PC-9 (cell line): ENCODE data around the gene ZMIZ1. TPM values are rescaled to one million over a fixed set of nuclear protein-coding genes. Genes with fewer than 3 reads are reported as not detected.

ENCODE experiments used
- BruUV-seq: library from RNA; stranded (reverse); fragments of 400-500 nt; replicated peaks from 2 replicates; lab custom pipeline; 2021; lab: Mats Ljungman, UMichigan
- CTCF ChIA-PET: fragments of 300-600 bp; sonication (Branson Sonifier 250); formaldehyde crosslinking; loops from one replicate; lab custom pipeline; 2022; ENCODE audit warnings: antibody characterized with exemption; lab: Charles Lee
- POLR2A ChIA-PET: fragments of 300-600 bp; sonication (Branson Sonifier 250); formaldehyde crosslinking; loops from one replicate; lab custom pipeline; 2022; ENCODE audit warnings: antibody characterized with exemption; ENCODE audit not compliant: unreplicated experiment; lab: Charles Lee
- DNase-seq, 2 experiments: peaks; one replicate each; pipeline versions ENCODE4 v3.0.0 to v3.0.0-alpha.2; 2015 to 2022; ENCODE audit warnings: mixed read lengths in 1 of 2
- H2AFZ ChIP-seq: fragments of 200-600 bp; sonication (generic); 2 replicates; pipeline ENCODE4 v1.8.1; 2017; ENCODE audit warnings: antibody characterized with exemption
- H3F3A ChIP-seq: fragments of 200-600 bp; sonication (generic); 2 replicates; pipeline ENCODE4 v1.8.1; 2017; ENCODE audit warnings: antibody characterized with exemption, mild to moderate bottlenecking, low read depth; ENCODE audit not compliant: insufficient read depth
- H3K27ac ChIP-seq: fragments of 200-600 bp; sonication (generic); 2 replicates; pipeline ENCODE4 v1.6.1; 2016; ENCODE audit warnings: mixed run types
- H3K27me3 ChIP-seq: fragments of 200-600 bp; sonication (generic); 2 replicates; pipeline ENCODE4 v1.6.1; 2016; ENCODE audit warnings: low read depth, mixed run types; ENCODE audit not compliant: insufficient read depth
- H3K36me3 ChIP-seq: fragments of 200-600 bp; sonication (generic); 2 replicates; pipeline ENCODE4 v1.6.1; 2016; ENCODE audit warnings: low read depth, mixed run types
- H3K4me1 ChIP-seq: fragments of 200-600 bp; sonication (generic); replicated peaks from 2 replicates; pipeline ENCODE4 v1.6.1; 2016; ENCODE audit warnings: mixed run types; ENCODE audit not compliant: insufficient read depth
- H3K4me2 ChIP-seq: fragments of 200-600 bp; sonication (generic); 2 replicates; pipeline ENCODE4 v1.6.1; 2017; ENCODE audit warnings: mixed run types
- H3K4me3 ChIP-seq: fragments of 200-600 bp; sonication (generic); 2 replicates; pipeline ENCODE4 v1.6.1; 2016; ENCODE audit warnings: mixed run types
- H3K79me2 ChIP-seq: fragments of 200-600 bp; sonication (generic); 2 replicates; pipeline ENCODE4 v1.6.1; 2017; ENCODE audit warnings: low read depth, mixed run types
- H3K9me2 ChIP-seq: fragments of 200-600 bp; sonication (generic); 2 replicates; pipeline ENCODE4 v1.8.1; 2017; ENCODE audit warnings: mild to moderate bottlenecking; ENCODE audit not compliant: insufficient read depth
- H3K9me3 ChIP-seq: fragments of 200-600 bp; sonication (generic); 2 replicates; pipeline ENCODE4 v1.8.1; 2016; ENCODE audit warnings: low read depth; ENCODE audit not compliant: insufficient read depth
- H4K20me1 ChIP-seq: fragments of 200-600 bp; sonication (generic); 2 replicates; pipeline ENCODE4 v1.8.1; 2017; ENCODE audit not compliant: insufficient read depth
- CTCF ChIP-seq: fragments of 200-600 bp; sonication (generic); conservative IDR thresholded peaks from 2 replicates; pipeline ENCODE4 v1.6.1; 2017; ENCODE audit warnings: mixed run types, antibody characterized with exemption, mild to moderate bottlenecking, moderate library complexity
- EZH2 ChIP-seq: fragments of 200-600 bp; sonication (generic); IDR thresholded peaks from 2 replicates; pipeline ENCODE4 v1.8.0; 2017; ENCODE audit warnings: antibody characterized with exemption, low read depth
- intact Hi-C: fragments of 100-400 bp; cut with micrococcal nuclease; formaldehyde crosslinking; loops from one replicate; pipeline ENCODE4 v1.10.0; 2022; ENCODE audit not compliant: unreplicated experiment
- total RNA-seq: library from RNA; stranded (reverse); gene quantifications from 2 replicates; pipeline ENCODE4 v1.2.3, GENCODE V29; 2021

The ZMIZ1 gene
- total RNA-seq, 1 experiment from 2014 or later = 47.6 TPM

GRCh38 chr10:79272353-79272752 lies 203.6 kb downstream of the ZMIZ1 start:
- Histone ChIP-seq H3K27me3 (no peaks in the 10 kb centered on the region), H3K9me2 (no peaks in the 10 kb centered on the region), H2AFZ (no peak overlapping the region), H3K27ac (no peak overlapping the region), H3K36me3 (no peaks in the 10 kb centered on the region), H3K4me2 (no peak overlapping the region), H3K79me2 (no peaks in the 10 kb centered on the region), H4K20me1 (no peaks in the 10 kb centered on the region), H3K4me3 (no peak overlapping the region), H3K9me3 (no peaks in the 10 kb centered on the region), H3K4me1 (no peaks in the 10 kb centered on the region), H3F3A (no peaks in the 10 kb centered on the region; the same call in 1 of the 2 replicates)
- ChIA-PET CTCF (no interaction called here), POLR2A (no interaction called here)
- no TSS peak for BruUV-seq
- intact Hi-C loops = no loop called here
- no peak for DNase-seq
- TF ChIP-seq CTCF (no peak), EZH2 (no peak)

DNA sequence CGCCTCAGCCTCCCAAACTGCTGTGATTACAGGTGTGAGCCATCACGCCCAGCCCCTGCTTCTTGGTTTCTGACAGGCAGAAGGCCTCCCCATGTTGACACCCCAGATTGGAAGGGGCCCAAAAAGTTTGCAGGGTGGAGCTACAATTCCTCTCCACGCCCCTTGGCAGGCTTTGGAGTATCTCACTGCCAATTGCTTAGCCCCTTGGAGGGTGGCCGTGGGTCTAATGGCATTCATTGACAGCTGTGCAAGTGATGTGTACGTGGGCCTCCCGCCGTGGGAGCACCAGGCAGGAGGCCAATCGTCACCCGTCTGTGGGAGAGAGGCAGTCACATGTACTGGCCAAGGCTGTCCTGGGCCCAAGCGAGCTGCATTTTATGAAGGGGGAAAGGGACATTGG lies 204.8 kb downstream of the ZMIZ1 start:
- no peak overlapping the region for H2AFZ ChIP-seq
- H3K27ac ChIP-seq = no peak overlapping the region
- ChIA-PET POLR2A (no interaction called here), CTCF (no interaction called here)
- no peak for DNase-seq
- no peaks in the 10 kb centered on the region for H3K36me3 ChIP-seq
- H3K79me2 ChIP-seq = no peaks in the 10 kb centered on the region
- H3K9me3 ChIP-seq = no peaks in the 10 kb centered on the region
- no peak overlapping the region for H3K4me3 ChIP-seq
- H3K4me1 ChIP-seq = no peaks in the 10 kb centered on the region
- no peaks in the 10 kb centered on the region for H3K27me3 ChIP-seq
- intact Hi-C loops = no loop called here
- no peak for TF ChIP-seq CTCF
- no peak for TF ChIP-seq EZH2
- BruUV-seq = no TSS peak
- no peaks in the 10 kb centered on the region for H3K9me2 ChIP-seq
- H3K4me2 ChIP-seq = no peak overlapping the region
- H4K20me1 ChIP-seq = no peaks in the 10 kb centered on the region
- no peaks in the 10 kb centered on the region for H3F3A ChIP-seq

DNA sequence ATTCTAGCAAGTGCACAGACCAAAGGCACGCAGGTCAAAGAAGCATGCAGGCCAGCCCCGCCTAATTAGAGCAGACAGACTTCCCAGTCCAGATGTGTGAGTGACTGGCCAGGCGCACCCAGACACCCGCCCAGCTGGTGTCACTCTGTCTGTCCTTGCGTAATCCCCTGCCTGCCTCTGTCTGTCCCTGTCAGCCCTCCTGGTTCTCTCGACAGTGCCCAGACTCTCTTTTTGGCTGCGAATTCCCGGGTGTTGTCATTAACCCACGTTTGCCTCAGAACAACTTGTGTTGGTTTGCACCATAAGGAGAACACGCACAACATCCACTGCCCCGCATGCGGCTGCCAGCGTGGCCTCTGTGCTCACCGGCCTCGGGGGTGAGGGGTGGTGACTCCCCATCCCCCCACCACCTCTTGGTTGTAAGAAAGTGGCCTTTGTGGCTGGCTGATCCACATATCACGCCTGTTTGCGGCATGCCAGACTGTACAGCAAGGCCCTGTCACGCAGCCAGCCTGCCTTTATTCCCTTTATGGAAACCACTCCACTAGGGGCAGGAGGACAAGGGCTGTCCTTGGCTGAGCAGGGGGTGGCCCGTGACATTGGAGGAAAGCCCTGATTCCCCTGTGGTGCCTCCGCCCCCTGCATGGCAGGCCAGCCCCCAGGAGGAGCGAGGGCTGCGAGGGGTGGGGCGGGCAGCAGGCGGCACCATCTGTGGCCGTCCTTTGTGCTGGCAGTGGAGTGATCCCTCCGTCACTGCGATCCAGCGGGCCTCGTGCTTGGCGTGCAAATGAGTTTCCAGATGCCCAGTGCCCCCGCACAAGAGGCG lies 205.7 kb downstream of the ZMIZ1 start:
- Histone ChIP-seq H3F3A (no peaks in the 10 kb centered on the region), H3K4me2 (no peak overlapping the region), H3K27me3 (no peaks in the 10 kb centered on the region), H3K79me2 (no peaks in the 10 kb centered on the region), H3K4me3 (no peak overlapping the region), H3K9me2 (no peaks in the 10 kb centered on the region), H3K9me3 (no peaks in the 10 kb centered on the region), H2AFZ (no peak overlapping the region), H3K27ac (no peak overlapping the region), H4K20me1 (no peaks in the 10 kb centered on the region), H3K36me3 (no peaks in the 10 kb centered on the region), H3K4me1 (no peaks in the 10 kb centered on the region)
- DNase-seq = no peak
- ChIA-PET POLR2A (no interaction called here), CTCF (no interaction called here)
- no TSS peak for BruUV-seq
- no peak for TF ChIP-seq CTCF
- TF ChIP-seq EZH2 = no peak
- intact Hi-C loops = no loop called here
